Islet precursor cell (in vitro differentiated cells): ENCODE data around the gene UGT1A6.
"Not testable (repeated sequence)": the region's sequence is repeated elsewhere in the genome, so short reads cannot be mapped to it uniquely, and the experiment has no call there.

ENCODE experiments used
- DNase-seq: peaks from one replicate; pipeline ENCODE4 v3.0.0-alpha.2; 2018

The UGT1A6 gene

GRCh38 chr2:233692648-233693047, at the start of gene UGT1A6:
Gene UGT1A6 (plus strand): TSS chr2:233692890. CDS start chr2:233693005, 115 bp downstream.
- no peak for DNase-seq

GRCh38 chr2:233643128-233643527, 49.6 kb upstream of the UGT1A6 start:
- peak; percentile 67 for DNase-seq

- not testable (repeated sequence) for DNase-seq
Observed at GRCh38 chr2:233646033-233646432, 46.7 kb upstream of the UGT1A6 start.

GRCh38 chr2:233650981-233651380, 41.7 kb upstream of the UGT1A6 start:
- DNase-seq = no peak

- DNase-seq = no peak
Observed at GRCh38 chr2:233651430-233651829, 41.3 kb upstream of the UGT1A6 start.

- DNase-seq = no peak
Observed at GRCh38 chr2:233654501-233654900, 38.2 kb upstream of the UGT1A6 start.

- DNase-seq = no peak
Observed at GRCh38 chr2:233655043-233655442, 37.6 kb upstream of the UGT1A6 start.

GRCh38 chr2:233655943-233656342, 36.7 kb upstream of the UGT1A6 start:
- DNase-seq = not testable (repeated sequence)

GRCh38 chr2:233656443-233656842, 36.2 kb upstream of the UGT1A6 start:
- no peak for DNase-seq

GRCh38 chr2:233658610-233659009, 34.1 kb upstream of the UGT1A6 start:
- DNase-seq = no peak

GRCh38 chr2:233663911-233664310, 28.8 kb upstream of the UGT1A6 start:
- DNase-seq = no peak

GRCh38 chr2:233668605-233669260, 24.0 kb upstream of the UGT1A6 start:
- DNase-seq = no peak

GRCh38 chr2:233671290-233672161, 21.2 kb upstream of the UGT1A6 start, which contains the start of gene UGT1A9:
Gene UGT1A9 (plus strand): TSS chr2:233671898. CDS start chr2:233671935, 37 bp downstream.
- DNase-seq = no peak

- no peak for DNase-seq
Observed at GRCh38 chr2:233672886-233673285, 19.8 kb upstream of the UGT1A6 start.

GRCh38 chr2:233673896-233674295, 18.8 kb upstream of the UGT1A6 start:
- DNase-seq = no peak

- DNase-seq = no peak
Observed at GRCh38 chr2:233674314-233674713, 18.4 kb upstream of the UGT1A6 start.

GRCh38 chr2:233674995-233675394, 17.7 kb upstream of the UGT1A6 start:
- DNase-seq = no peak

GRCh38 chr2:233676046-233676445, 16.6 kb upstream of the UGT1A6 start:
- no peak for DNase-seq

- no peak for DNase-seq
Observed at GRCh38 chr2:233679196-233679595, 13.5 kb upstream of the UGT1A6 start.

GRCh38 chr2:233680361-233681045, 12.2 kb upstream of the UGT1A6 start:
- no peak for DNase-seq

- DNase-seq = no peak
Observed at GRCh38 chr2:233681521-233682099, 11.1 kb upstream of the UGT1A6 start, which contains the start of gene UGT1A7. Gene UGT1A7 (plus strand): TSS chr2:233681901. CDS start chr2:233681938, 37 bp downstream.

GRCh38 chr2:233684640-233685039, 8.1 kb upstream of the UGT1A6 start:
- DNase-seq = no peak

- no peak for DNase-seq
Observed at GRCh38 chr2:233686928-233687327, 5.8 kb upstream of the UGT1A6 start.
